ENCODE data around the gene FBXO41.

FBXO41 gene

GRCh38 chr2:73260338-73260984 lies 23.8 kb downstream of the FBXO41 start:
- DNase-seq (ENCODE audit: low read depth in 2 of 2) = no peak

- DNase-seq (ENCODE audit: low read depth in 2 of 2) = no peak
Observed at GRCh38 chr2:73259704-73260337, 24.5 kb downstream of the FBXO41 start.

GRCh38 chr2:73259276-73259675 lies 25.0 kb downstream of the FBXO41 start:
- DNase-seq (ENCODE audit: low read depth in 2 of 2) = no peak

GRCh38 chr2:73258913-73259215 lies 25.4 kb downstream of the FBXO41 start:
- DNase-seq (ENCODE audit: low read depth in 2 of 2) = no peak

- DNase-seq (ENCODE audit: low read depth in 2 of 2) = no peak
Observed at GRCh38 chr2:73258186-73258912, 25.9 kb downstream of the FBXO41 start.

- DNase-seq (ENCODE audit: low read depth in 2 of 2) = no peak
Observed at GRCh38 chr2:73257425-73258125, 26.7 kb downstream of the FBXO41 start.

GRCh38 chr2:73257021-73257420 lies 27.3 kb downstream of the FBXO41 start:
- DNase-seq (ENCODE audit: low read depth in 2 of 2) = no peak

GRCh38 chr2:73256618-73256922 lies 27.7 kb downstream of the FBXO41 start:
- DNase-seq (ENCODE audit: low read depth in 2 of 2) = no peak

- no peak for DNase-seq (ENCODE audit: low read depth in 2 of 2)
Observed at GRCh38 chr2:73255907-73256617, 28.2 kb downstream of the FBXO41 start.

- DNase-seq (ENCODE audit: low read depth in 2 of 2) = no peak
Observed at GRCh38 chr2:73255007-73255644, 29.2 kb downstream of the FBXO41 start.

- DNase-seq (ENCODE audit: low read depth in 2 of 2) = no peak
Observed at GRCh38 chr2:73254343-73255006, 29.8 kb downstream of the FBXO41 start.

- DNase-seq (ENCODE audit: low read depth in 2 of 2) = no peak
Observed at GRCh38 chr2:73253901-73254300, 30.4 kb downstream of the FBXO41 start.

GRCh38 chr2:73253400-73253799 lies 30.9 kb downstream of the FBXO41 start:
- DNase-seq (ENCODE audit: low read depth in 2 of 2) = no peak

- no peak for DNase-seq (ENCODE audit: low read depth in 2 of 2)
Observed at GRCh38 chr2:73252238-73253027, 31.8 kb downstream of the FBXO41 start.

- no peak for DNase-seq (ENCODE audit: low read depth in 2 of 2)
Observed at GRCh38 chr2:73250872-73251846, 33.1 kb downstream of the FBXO41 start.

- no peak for DNase-seq (ENCODE audit: low read depth in 2 of 2)
Observed at GRCh38 chr2:73249636-73250035, 34.6 kb downstream of the FBXO41 start.

GRCh38 chr2:73246850-73247249 lies 37.4 kb downstream of the FBXO41 start:
- DNase-seq (ENCODE audit: low read depth in 2 of 2) = no peak

- DNase-seq (ENCODE audit: low read depth in 2 of 2) = no peak
Observed at GRCh38 chr2:73244580-73244979, 39.7 kb downstream of the FBXO41 start.
